Measurements from ENCODE around the gene CHCHD10. TPM values are rescaled to one million over a fixed set of nuclear protein-coding genes. Genes with fewer than 3 reads are reported as not detected.

Gene CHCHD10
- total RNA-seq, 1 experiment from 2014 or later, result 76.0 TPM

DNA sequence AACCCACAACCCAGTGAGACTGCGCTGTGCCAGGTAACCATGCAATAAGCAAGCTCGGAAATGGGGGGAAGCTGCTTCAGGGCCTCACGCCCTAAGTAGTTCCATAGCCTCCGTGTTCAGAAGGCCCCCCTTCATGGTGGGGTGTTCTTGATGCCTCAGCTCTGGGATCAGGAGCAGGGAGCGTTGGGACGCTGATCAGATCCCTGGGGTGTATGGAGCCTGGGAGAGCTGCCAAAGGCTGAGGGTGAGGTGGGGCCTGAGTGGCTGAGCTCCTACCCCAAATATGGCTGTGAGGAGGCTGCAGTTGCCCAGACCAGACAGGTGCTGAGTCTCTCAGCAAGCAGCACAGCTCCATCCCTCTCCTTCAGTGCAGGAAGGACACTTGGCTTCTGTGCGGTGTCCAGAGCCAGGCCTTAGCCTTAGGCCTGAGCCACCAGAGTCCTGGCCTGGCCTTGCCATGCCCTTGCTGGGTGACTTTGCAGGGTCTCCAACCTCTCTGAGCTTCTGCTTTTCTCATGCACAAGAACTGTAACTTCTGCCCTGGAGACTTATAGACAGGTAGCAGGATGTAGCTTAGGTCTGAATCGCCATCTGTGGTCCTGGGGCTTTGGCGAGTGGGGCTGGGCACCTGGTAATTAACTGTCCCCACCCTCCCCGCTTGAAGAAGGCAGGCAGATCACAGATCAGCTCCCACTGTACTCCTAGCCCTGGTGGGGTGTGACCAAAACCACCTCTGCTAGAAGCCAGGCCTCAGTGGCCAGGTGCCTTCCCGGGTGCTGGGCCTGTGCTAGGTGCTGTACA, 10.2 kb upstream of the CHCHD10 start:
- no peak for DNase-seq (ENCODE audit: low read depth, low spot score)
- in situ Hi-C loops (cut with HindIII; ENCODE audit: low pct_unique_long_range_greater_than_20kb, low sequenced_read_pairs), result no loop called here

- DNase-seq (ENCODE audit: low read depth, low spot score), result peak; percentile 40
- in situ Hi-C loops (cut with HindIII; ENCODE audit: low pct_unique_long_range_greater_than_20kb, low sequenced_read_pairs), result no loop called here
Observed at GRCh38 chr22:23775779-23776375, 8.1 kb upstream of the CHCHD10 start.

- in situ Hi-C loops (cut with HindIII; ENCODE audit: low pct_unique_long_range_greater_than_20kb, low sequenced_read_pairs), result no loop called here
- no peak for DNase-seq (ENCODE audit: low read depth, low spot score)
Observed at GRCh38 chr22:23774922-23775436, 7.2 kb upstream of the CHCHD10 start.

GRCh38 chr22:23774114-23774921, 6.5 kb upstream of the CHCHD10 start:
- no peak for DNase-seq (ENCODE audit: low read depth, low spot score)

GRCh38 chr22:23773483-23774113, 5.8 kb upstream of the CHCHD10 start:
- in situ Hi-C loops (cut with HindIII; ENCODE audit: low pct_unique_long_range_greater_than_20kb, low sequenced_read_pairs), result no loop called here
- DNase-seq (ENCODE audit: low read depth, low spot score), result no peak

More at GRCh38 chr22:23774114-23774921, 6.5 kb upstream of the CHCHD10 start:
- in situ Hi-C loops (cut with HindIII; ENCODE audit: low pct_unique_long_range_greater_than_20kb, low sequenced_read_pairs), result no loop called here

DNA sequence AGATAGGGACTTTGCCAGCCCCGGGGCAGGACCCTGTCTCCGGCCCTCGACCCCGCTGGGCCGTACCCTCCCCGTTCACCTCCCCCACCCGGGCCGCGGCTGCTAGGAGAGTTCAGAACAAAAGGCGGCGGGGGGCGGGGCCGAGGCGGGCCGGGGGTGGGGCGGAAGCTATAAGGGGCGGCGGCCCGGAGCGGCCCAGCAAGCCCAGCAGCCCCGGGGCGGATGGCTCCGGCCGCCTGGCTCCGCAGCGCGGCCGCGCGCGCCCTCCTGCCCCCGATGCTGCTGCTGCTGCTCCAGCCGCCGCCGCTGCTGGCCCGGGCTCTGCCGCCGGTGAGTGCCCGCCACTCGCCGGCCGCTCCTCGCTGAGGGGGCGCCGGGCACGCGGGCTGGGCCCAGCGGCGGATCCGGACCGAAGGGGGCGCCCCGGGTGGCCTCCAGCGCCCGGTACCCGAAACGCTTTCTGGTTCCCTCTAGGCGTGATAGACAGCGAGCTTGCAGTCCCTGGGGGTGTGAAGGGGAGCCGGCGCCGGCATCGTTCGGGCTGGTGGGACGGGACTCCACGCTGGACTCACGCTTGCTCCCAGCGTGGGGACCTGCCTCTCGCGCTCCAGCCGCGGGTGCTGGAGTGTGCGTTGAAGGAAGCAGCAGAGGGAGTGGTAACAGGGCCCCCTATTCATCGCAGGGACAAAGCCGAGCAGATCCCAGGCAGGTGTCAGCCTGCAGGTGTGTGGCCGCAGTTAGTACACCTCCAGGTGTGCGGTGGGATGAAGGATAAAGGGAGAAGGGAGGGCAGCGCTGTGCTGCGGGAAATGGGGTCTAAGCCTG, 5.1 kb upstream of the CHCHD10 start, which contains the start of gene MMP11:
Gene MMP11, plus strand, starts transcription at position 201 of the 825 bp plus-strand sequence. Its CDS starts 22 bp downstream, at position 223.
- in situ Hi-C loops (cut with HindIII; ENCODE audit: low pct_unique_long_range_greater_than_20kb, low sequenced_read_pairs), result no loop called here
- DNase-seq (ENCODE audit: low read depth, low spot score), result no peak

GRCh38 chr22:23772315-23772648, 4.5 kb upstream of the CHCHD10 start:
- no peak for DNase-seq (ENCODE audit: low read depth, low spot score)
- in situ Hi-C loops (cut with HindIII; ENCODE audit: low pct_unique_long_range_greater_than_20kb, low sequenced_read_pairs), result no loop called here

GRCh38 chr22:23769321-23769965, 1.7 kb upstream of the CHCHD10 start:
- no peak for DNase-seq (ENCODE audit: low read depth, low spot score)
- in situ Hi-C loops (cut with HindIII; ENCODE audit: low pct_unique_long_range_greater_than_20kb, low sequenced_read_pairs), result no loop called here

- in situ Hi-C loops (cut with HindIII; ENCODE audit: low pct_unique_long_range_greater_than_20kb, low sequenced_read_pairs), result no loop called here
- no peak for DNase-seq (ENCODE audit: low read depth, low spot score)
Observed at GRCh38 chr22:23767303-23767672, 484 bp downstream of the CHCHD10 start.

DNA sequence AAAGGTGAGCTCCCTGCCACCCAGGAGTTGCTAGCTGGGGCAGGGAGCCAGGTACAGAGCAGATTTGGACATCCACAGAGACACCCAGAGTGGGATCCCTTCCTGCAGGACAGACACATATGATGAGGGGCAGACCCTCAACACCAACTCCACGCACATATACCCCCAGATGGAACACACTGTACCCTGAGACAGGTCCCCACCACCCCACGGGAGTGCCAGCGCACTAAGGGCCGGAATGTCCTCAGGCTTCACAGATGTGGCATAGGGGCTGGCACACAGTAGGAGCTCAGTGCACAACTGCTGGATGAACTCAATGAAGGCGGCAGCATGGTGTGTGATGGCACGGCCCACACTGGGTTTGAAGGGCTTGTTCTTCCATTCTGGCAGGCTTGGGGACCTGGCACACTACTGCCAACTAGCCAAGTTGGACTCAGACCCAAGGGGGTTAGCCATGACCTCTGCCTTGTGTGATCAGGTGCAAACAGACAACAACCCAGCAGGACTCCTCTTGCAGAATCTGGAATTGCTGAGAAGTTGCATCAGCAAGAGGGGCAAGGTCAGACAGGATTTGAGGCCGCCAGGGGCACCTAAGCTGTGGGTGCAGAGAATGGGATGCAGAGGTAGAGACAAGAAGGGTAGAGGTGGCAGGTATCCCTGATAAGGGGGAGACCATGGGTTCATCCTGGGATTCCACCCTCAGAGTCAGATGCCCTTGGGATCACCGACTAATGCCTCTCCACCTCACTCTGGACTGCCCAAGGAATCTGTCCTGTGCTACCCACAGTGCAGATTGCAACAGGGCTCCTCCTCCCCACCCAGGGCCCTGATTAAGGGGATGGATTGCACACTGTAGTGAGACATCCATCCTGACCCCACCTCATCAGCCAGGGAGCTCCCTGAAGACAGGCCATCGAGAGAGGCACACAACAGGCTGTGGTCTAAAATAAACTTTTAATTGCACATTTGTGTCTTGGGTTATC, 2.6 kb downstream of the CHCHD10 start:
- no peak for DNase-seq (ENCODE audit: low read depth, low spot score)
- in situ Hi-C loops (cut with HindIII; ENCODE audit: low pct_unique_long_range_greater_than_20kb, low sequenced_read_pairs), result no loop called here

DNA sequence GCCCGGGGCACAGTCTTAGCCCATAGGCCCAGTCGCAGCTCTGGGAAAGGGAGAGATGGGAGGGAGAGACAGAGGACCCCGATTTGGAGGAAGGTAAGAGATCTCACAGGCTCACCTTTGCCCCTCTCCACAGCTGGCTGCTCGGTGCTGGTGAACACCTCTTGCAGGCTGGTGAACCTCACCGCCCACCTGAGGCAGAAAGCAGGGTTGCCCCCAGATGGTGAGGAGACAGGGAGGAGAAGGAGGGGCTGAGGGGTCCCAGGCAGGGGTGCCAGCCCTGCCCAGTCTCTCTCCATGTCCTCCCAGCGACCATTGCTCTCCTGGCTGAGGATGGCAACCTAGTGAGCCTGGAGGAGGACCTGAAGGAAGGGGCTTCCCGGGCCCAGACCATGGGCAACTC, 3.8 kb downstream of the CHCHD10 start:
- in situ Hi-C loops (cut with HindIII; ENCODE audit: low pct_unique_long_range_greater_than_20kb, low sequenced_read_pairs), result no loop called here
- DNase-seq (ENCODE audit: low read depth, low spot score), result no peak

DNA sequence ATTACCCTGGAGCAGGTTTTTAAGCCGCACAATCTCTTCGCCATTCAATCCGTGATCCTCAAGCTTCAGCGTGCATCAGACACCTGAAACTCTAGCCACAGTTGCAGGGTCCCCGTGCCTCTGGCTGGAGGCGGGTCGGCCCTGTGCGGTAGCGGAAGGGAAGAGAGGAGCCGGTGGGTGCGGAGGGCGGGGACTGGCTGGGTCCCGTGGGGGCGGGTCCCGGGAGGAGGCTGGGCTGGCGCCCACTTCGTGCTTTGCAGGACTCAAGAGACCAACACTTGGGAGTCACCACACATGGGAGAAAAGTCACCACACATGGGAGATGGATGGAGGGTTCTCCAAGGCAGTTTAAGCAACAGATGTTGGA, 4.2 kb downstream of the CHCHD10 start:
- DNase-seq (ENCODE audit: low read depth, low spot score), result no peak
- in situ Hi-C loops (cut with HindIII; ENCODE audit: low pct_unique_long_range_greater_than_20kb, low sequenced_read_pairs), result no loop called here

DNA sequence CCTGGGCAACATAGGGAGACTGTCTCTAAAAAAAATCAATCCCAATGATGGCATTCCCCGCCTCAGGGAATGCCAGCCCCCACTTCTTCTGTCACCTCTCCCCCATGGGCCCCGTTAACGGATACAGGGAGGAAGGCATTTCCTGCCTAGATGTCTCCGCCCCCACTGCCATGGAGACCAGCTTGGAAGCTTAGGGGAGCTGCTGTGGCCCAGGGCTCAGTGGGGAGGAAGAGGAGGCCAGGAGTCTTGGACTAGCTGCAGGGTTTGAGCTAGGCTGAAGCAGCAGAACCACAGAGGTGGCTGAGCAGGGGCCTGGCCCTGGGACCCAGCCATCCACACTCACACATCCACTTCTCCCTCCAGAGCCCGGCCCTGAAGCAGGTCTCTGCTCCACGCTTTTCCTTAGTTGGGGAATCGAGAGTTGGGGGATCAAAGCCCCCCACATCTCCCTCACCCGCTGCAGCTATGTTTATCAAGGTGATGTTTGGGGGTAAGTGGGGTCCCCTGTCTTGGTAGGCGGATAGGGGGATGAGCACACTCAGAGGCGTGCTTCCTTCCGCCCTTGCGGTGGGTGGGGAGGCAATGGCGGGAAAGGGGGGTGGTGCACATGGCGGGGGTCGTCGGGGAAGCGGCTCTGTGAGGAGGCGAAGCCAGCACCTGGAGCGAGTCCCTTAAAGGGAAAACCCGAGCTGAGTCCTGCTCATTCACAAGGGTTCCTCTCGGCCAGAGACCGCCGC, 4.8 kb downstream of the CHCHD10 start, which contains the start of gene C22orf15:
Gene C22orf15, plus strand, starts transcription at position 149 of the 737 bp plus-strand sequence. Its CDS starts 317 bp downstream, at position 466.
- DNase-seq (ENCODE audit: low read depth, low spot score), result no peak
- in situ Hi-C loops (cut with HindIII; ENCODE audit: low pct_unique_long_range_greater_than_20kb, low sequenced_read_pairs), result no loop called here

GRCh38 chr22:23760056-23760455, 7.7 kb downstream of the CHCHD10 start:
- DNase-seq (ENCODE audit: low read depth, low spot score), result no peak
- in situ Hi-C loops (cut with HindIII; ENCODE audit: low pct_unique_long_range_greater_than_20kb, low sequenced_read_pairs), result no loop called here

GRCh38 chr22:23759566-23759965, 8.2 kb downstream of the CHCHD10 start:
- no peak for DNase-seq (ENCODE audit: low read depth, low spot score)
- in situ Hi-C loops (cut with HindIII; ENCODE audit: low pct_unique_long_range_greater_than_20kb, low sequenced_read_pairs), result no loop called here

Measured in SK-MEL-5 (cell line).